ENCODE measurements around the gene USP10.
"Not testable (repeated sequence)": the region's sequence is repeated elsewhere in the genome, so short reads cannot be mapped to it uniquely, and the experiment has no call there.

USP10 gene

GRCh38 chr16:84717484-84717883 lies 17.7 kb downstream of the USP10 start:
- in situ Hi-C loops (cut with HindIII; ENCODE audit: low pct_ligation_motif_present, low pct_unique_long_range_greater_than_20kb, low sequenced_read_pairs), result no loop called here
- no peak for DNase-seq

GRCh38 chr16:84720177-84720579 lies 20.4 kb downstream of the USP10 start:
- in situ Hi-C loops (cut with HindIII; ENCODE audit: low pct_ligation_motif_present, low pct_unique_long_range_greater_than_20kb, low sequenced_read_pairs), result no loop called here
- DNase-seq, result no peak

- no peak for DNase-seq
- in situ Hi-C loops (cut with HindIII; ENCODE audit: low pct_ligation_motif_present, low pct_unique_long_range_greater_than_20kb, low sequenced_read_pairs), result no loop called here
Measured at GRCh38 chr16:84722068-84722467, 22.3 kb downstream of the USP10 start.

DNA sequence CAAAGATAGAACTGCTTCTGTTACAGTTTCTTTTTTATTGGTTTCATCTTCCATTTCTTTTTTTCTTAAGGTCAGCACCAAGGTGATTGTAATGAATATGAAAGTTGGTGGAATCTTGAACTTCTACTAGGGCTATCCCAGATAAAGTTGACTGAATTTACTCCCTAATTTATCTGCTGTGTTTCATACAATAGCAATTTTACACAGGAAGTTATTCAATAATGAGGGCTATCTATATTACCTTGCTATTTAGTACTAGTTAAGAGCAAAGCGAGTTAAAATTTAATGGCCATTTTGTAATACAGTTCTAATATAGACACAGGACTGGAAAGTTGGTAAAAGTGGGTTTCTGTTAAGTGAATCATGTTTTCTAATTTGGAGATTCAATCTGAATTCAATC lies 24.1 kb downstream of the USP10 start:
- in situ Hi-C loops (cut with HindIII; ENCODE audit: low pct_ligation_motif_present, low pct_unique_long_range_greater_than_20kb, low sequenced_read_pairs), result no loop called here
- no peak for DNase-seq

DNA sequence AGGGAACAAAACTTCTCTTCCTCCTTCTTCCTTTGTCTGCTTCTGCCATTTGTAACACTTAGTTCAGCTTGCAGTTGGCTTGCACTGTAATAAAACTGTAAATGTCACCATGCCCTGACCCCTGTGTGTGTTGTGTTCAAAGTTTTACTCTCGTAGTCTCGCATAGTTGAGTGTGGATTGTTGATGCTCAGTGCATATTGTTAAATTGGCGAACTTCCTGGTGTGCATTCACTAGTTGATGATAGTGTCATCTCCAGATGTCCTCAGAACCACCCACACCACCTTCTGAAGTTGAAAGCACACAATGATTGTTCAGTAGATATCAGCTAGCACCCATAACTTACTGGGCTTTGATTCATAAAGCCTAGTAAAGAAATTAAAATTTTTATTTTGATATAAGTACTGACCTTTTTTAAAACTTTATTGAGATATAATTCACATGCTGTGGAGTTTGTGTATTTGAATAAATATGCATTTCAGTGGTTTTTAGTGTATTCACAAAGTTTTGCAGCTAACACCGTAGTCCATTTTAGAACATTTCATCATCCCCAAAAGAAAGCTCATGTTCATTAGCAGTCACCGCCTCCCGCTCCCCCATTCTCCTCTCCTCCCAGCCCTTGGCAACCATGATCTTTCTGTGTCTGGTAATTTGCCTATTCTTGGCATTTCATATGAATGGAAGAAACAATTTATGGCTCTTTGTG lies 25.0 kb downstream of the USP10 start:
- no peak for DNase-seq
- in situ Hi-C loops (cut with HindIII; ENCODE audit: low pct_ligation_motif_present, low pct_unique_long_range_greater_than_20kb, low sequenced_read_pairs), result loop anchor here (25.0 kb wide), 1 partner anchor 212 kb away; the partner anchor contains the start of gene MEAK7

- in situ Hi-C loops (cut with HindIII; ENCODE audit: low pct_ligation_motif_present, low pct_unique_long_range_greater_than_20kb, low sequenced_read_pairs), result loop anchor here (25.0 kb wide), 1 partner anchor 213 kb away; the partner anchor contains the start of gene MEAK7
Measured at GRCh38 chr16:84725481-84726078, 25.8 kb downstream of the USP10 start.

GRCh38 chr16:84726079-84726668 lies 26.4 kb downstream of the USP10 start:
- DNase-seq, result peak; percentile 87
- in situ Hi-C loops (cut with HindIII; ENCODE audit: low pct_ligation_motif_present, low pct_unique_long_range_greater_than_20kb, low sequenced_read_pairs), result loop anchor here (25.0 kb wide), 1 partner anchor 214 kb away; the partner anchor contains the start of gene MEAK7

More at GRCh38 chr16:84725481-84726078, 25.8 kb downstream of the USP10 start:
- DNase-seq, result no peak

- no peak for DNase-seq
- in situ Hi-C loops (cut with HindIII; ENCODE audit: low pct_ligation_motif_present, low pct_unique_long_range_greater_than_20kb, low sequenced_read_pairs), result loop anchor here (25.0 kb wide), 1 partner anchor 215 kb away; the partner anchor contains the start of gene MEAK7
Measured at GRCh38 chr16:84726669-84727467, 27.1 kb downstream of the USP10 start.

DNA sequence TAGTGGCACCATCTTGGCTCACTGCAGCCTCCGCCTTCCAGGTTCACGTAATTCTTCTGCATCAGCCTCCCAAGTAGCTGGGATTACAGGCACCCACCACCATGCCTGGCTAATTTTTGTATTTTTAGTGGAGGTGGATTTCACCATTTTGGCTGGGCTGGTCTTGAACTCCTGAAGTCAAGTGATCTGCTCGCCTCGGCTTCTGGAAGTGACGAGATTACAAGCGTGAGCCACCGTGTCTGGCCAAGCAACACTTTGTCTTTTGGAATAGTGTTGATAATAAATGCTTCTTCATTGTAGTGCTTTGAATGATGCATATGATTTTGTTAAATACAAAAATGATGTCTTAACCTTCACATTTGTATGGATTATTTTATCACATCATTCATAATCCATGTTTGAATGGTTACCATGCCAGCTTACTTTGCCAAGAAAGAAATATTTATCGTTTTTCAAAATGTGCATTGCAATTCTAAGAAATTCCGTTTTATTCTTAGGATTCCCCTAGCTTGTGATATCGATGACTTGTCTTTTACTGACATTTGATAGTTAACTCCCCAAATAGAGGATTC lies 29.1 kb downstream of the USP10 start:
- in situ Hi-C loops (cut with HindIII; ENCODE audit: low pct_ligation_motif_present, low pct_unique_long_range_greater_than_20kb, low sequenced_read_pairs), result loop anchor here (25.0 kb wide), 1 partner anchor 217 kb away; the partner anchor contains the start of gene MEAK7

GRCh38 chr16:84729716-84730320 lies 30.0 kb downstream of the USP10 start:
- in situ Hi-C loops (cut with HindIII; ENCODE audit: low pct_ligation_motif_present, low pct_unique_long_range_greater_than_20kb, low sequenced_read_pairs), result loop anchor here (25.0 kb wide), 1 partner anchor 218 kb away; the partner anchor contains the start of gene MEAK7

More for the DNA sequence above, 29.1 kb downstream of the USP10 start:
- DNase-seq, result no peak

GRCh38 chr16:84730406-84731106 lies 30.8 kb downstream of the USP10 start:
- in situ Hi-C loops (cut with HindIII; ENCODE audit: low pct_ligation_motif_present, low pct_unique_long_range_greater_than_20kb, low sequenced_read_pairs), result loop anchor here (25.0 kb wide), 1 partner anchor 218 kb away; the partner anchor contains the start of gene MEAK7

More at GRCh38 chr16:84729716-84730320, 30.0 kb downstream of the USP10 start:
- DNase-seq, result peak; percentile 44

DNA sequence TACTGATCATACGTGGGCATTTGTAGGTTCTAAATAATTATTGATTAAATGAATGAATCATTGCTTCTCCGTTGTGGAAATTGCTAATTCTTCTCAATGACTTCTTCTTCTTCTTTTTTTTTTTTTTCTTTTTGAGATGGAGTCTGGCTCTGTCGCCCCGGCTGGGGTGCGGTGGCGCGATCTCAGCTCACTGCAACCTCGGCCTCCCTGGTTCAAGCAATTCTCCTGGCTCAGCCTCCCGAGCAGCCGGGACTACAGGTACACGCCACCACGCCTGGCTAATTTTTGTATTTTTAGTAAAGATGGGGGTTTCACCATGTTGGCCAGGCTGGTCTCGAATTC lies 32.5 kb downstream of the USP10 start:
- in situ Hi-C loops (cut with HindIII; ENCODE audit: low pct_ligation_motif_present, low pct_unique_long_range_greater_than_20kb, low sequenced_read_pairs), result loop anchor here (25.0 kb wide), 1 partner anchor 220 kb away; the partner anchor contains the start of gene MEAK7
- DNase-seq, result not testable (repeated sequence)

More at GRCh38 chr16:84730406-84731106, 30.8 kb downstream of the USP10 start:
- peak; percentile 97 for DNase-seq

GRCh38 chr16:84732674-84733352 lies 33.0 kb downstream of the USP10 start:
- in situ Hi-C loops (cut with HindIII; ENCODE audit: low pct_ligation_motif_present, low pct_unique_long_range_greater_than_20kb, low sequenced_read_pairs), result loop anchor here (25.0 kb wide), 1 partner anchor 221 kb away; the partner anchor contains the start of gene MEAK7
- no peak for DNase-seq

GRCh38 chr16:84735849-84736586 lies 36.2 kb downstream of the USP10 start:
- in situ Hi-C loops (cut with HindIII; ENCODE audit: low pct_ligation_motif_present, low pct_unique_long_range_greater_than_20kb, low sequenced_read_pairs), result loop anchor here (25.0 kb wide), 1 partner anchor 224 kb away; the partner anchor contains the start of gene MEAK7
- no peak for DNase-seq

DNA sequence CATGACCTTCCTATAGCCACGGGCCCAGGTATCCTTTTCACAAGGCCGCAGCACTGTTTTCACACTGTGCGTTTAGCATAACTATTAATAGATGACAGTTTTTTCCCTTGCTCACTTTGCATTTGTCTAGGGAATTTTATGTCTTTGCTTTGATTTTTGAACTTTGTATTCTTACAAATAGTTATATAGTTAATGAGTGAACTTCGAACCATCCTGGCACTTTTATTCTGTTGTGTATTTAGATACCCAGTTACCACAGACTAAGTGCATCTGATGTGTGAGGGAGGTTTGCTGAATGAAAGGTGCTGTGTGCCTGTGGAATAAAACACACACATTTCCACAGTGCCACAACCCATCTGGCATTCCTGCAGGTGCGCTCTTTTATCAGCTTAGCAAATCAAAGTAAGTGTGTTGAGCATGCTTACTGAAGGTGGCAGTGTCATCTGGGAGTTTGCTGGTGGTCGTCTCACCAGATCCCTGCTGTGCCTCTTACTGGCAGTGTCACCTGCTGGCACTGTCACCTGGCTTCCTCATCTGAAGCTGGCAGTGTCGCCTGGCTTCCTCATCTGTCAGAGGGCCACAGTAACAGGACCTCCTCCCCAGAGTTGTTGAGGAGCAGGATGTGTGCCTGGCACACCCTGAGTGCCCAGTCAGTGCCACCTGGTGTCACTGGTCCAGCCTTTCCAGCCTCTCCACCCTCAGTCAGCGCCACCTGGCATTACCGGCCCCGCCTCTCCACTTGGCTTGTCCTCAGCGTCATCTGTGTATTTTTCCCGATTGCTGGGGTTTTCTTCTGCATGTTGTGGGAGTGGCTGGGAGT lies 37.6 kb downstream of the USP10 start:
- DNase-seq, result no peak
- in situ Hi-C loops (cut with HindIII; ENCODE audit: low pct_ligation_motif_present, low pct_unique_long_range_greater_than_20kb, low sequenced_read_pairs), result loop anchor here (25.0 kb wide), 1 partner anchor 225 kb away; the partner anchor contains the start of gene MEAK7

Measured in ACHN (cell line).